HepG2 (cell line): Measurements from ENCODE around the gene ADCY7. TPM values are rescaled to one million over a fixed set of nuclear protein-coding genes. Genes with fewer than 3 reads are reported as not detected.
A peak's percentile ranks its signal among the peaks of the same experiment; 100 is the strongest.

Experiments used
- AKAP8 ChIP-seq: sonication (generic); formaldehyde crosslinking; IDR thresholded peaks from 2 replicates; pipeline ENCODE4 v1.5.1; 2020; ENCODE audit warnings: mild to moderate bottlenecking, missing genetic modification reagents
- ATAD3A ChIP-seq: sonication (generic); formaldehyde crosslinking; IDR thresholded peaks from 2 replicates; pipeline ENCODE4 v1.4.0; 2020; ENCODE audit warnings: missing genetic modification reagents
- DR1 ChIP-seq: sonication (generic); formaldehyde crosslinking; IDR thresholded peaks from 2 replicates; pipeline ENCODE4 v1.8.0; 2021; ENCODE audit warnings: mild to moderate bottlenecking, missing genetic modification reagents, inconsistent platforms
- ESRRA ChIP-seq: sonication (generic); formaldehyde crosslinking; IDR thresholded peaks from 2 replicates; pipeline ENCODE4 v1.5.1; 2020; ENCODE audit warnings: mild to moderate bottlenecking, low read depth, missing genetic modification reagents
- GATAD1 ChIP-seq: IDR thresholded peaks from 2 replicates; pipeline ENCODE4 v1.6.1; 2016; ENCODE audit warnings: missing genetic modification reagents, missing compliant biosample characterization
- JUN ChIP-seq: sonication (generic); formaldehyde crosslinking; IDR thresholded peaks from 2 replicates; pipeline ENCODE4 v1.4.0; 2020; ENCODE audit warnings: mild to moderate bottlenecking, missing genetic modification reagents
- KDM5B ChIP-seq: sonication (generic); formaldehyde crosslinking; IDR thresholded peaks from 2 replicates; pipeline ENCODE4 v1.4.0; 2020; ENCODE audit warnings: missing genetic modification reagents, mild to moderate bottlenecking, borderline replicate concordance
- MTA1 ChIP-seq: sonication (generic); formaldehyde crosslinking; IDR thresholded peaks from 2 replicates; pipeline ENCODE4 v1.4.0; 2020; ENCODE audit warnings: missing genetic modification reagents, mild to moderate bottlenecking, borderline replicate concordance
- PAWR ChIP-seq: sonication (generic); formaldehyde crosslinking; IDR thresholded peaks from 2 replicates; pipeline ENCODE4 v1.4.0; 2020; ENCODE audit warnings: missing genetic modification reagents, mild to moderate bottlenecking, borderline replicate concordance
- SMARCC2 ChIP-seq: fragments of 450-650 bp; IDR thresholded peaks from 2 replicates; pipeline ENCODE4 v1.6.1; 2017; ENCODE audit warnings: antibody characterized with exemption, mild to moderate bottlenecking
- ZBTB7A ChIP-seq: sonication (generic); formaldehyde crosslinking; IDR thresholded peaks from 2 replicates; pipeline ENCODE4 v1.8.0; 2022; ENCODE audit warnings: mild to moderate bottlenecking, missing genetic modification reagents
- ZNF234 ChIP-seq: sonication (generic); formaldehyde crosslinking; conservative IDR thresholded peaks from 2 replicates; pipeline ENCODE4 v1.5.1; 2020; ENCODE audit warnings: mild to moderate bottlenecking, missing genetic modification reagents
- ZNF367 ChIP-seq: sonication (generic); formaldehyde crosslinking; IDR thresholded peaks from 2 replicates; pipeline ENCODE4 v1.4.0; 2020; ENCODE audit warnings: missing genetic modification reagents, borderline replicate concordance
- ZNF468 ChIP-seq: sonication (generic); formaldehyde crosslinking; IDR thresholded peaks from 2 replicates; pipeline ENCODE4 v1.8.0; 2022; ENCODE audit warnings: mild to moderate bottlenecking, moderate library complexity, missing genetic modification reagents
- ZNF567 ChIP-seq: sonication (generic); formaldehyde crosslinking; IDR thresholded peaks from 2 replicates; pipeline ENCODE4 v1.8.1; 2023; ENCODE audit warnings: mild to moderate bottlenecking, missing genetic modification reagents, borderline replicate concordance
- ZNF615 ChIP-seq: sonication (generic); formaldehyde crosslinking; IDR thresholded peaks from 2 replicates; pipeline ENCODE4 v1.5.0; 2020; ENCODE audit warnings: mild to moderate bottlenecking, missing genetic modification reagents, borderline replicate concordance
- polyA plus RNA-seq, 8 experiments: library from polyadenylated mRNA; depleted of rRNA in 3 of 8; stranded (reverse) in 7 of 8; unstranded in 1 of 8; fragments of >200 nt; fragmentation: Illumina TruSeq in 4 of 8; extraction: Trizol in 4 of 8; gene quantifications; 2 replicates each; pipeline versions ENCODE4 v1.2.1 to v1.2.3, GENCODE V29; 2011 to 2016; ENCODE audit warnings: low read depth in 4 of 8, missing spikeins in 1 of 8, mixed read lengths in 1 of 8; ENCODE audit not compliant: insufficient read depth in 1 of 8
- total RNA-seq, 5 experiments: library from RNA; depleted of rRNA; stranded (reverse); fragments of >200 nt; fragmentation: Illumina TruSeq; extraction: Trizol; gene quantifications; 2 replicates each; pipeline ENCODE4 v1.2.3, GENCODE V29; 2016; ENCODE audit warnings: low read depth in 1 of 5
- TF ChIP-seq, protein P1 (sequence below): sonication (generic); formaldehyde crosslinking; IDR thresholded peaks from 2 replicates; pipeline ENCODE4 v1.4.0; 2020; ENCODE audit warnings: missing genetic modification reagents
- TF ChIP-seq, protein P2 (sequence below): sonication (generic); formaldehyde crosslinking; IDR thresholded peaks from 2 replicates; pipeline ENCODE4 v1.4.0; 2020; ENCODE audit warnings: missing genetic modification reagents, borderline replicate concordance
- TF ChIP-seq, protein P3 (sequence below): conservative IDR thresholded peaks from 2 replicates; pipeline ENCODE4 v1.6.1; 2018; ENCODE audit warnings: missing genetic modification reagents
- TF ChIP-seq, protein P4 (sequence below): sonication (generic); formaldehyde crosslinking; IDR thresholded peaks from 2 replicates; pipeline ENCODE4; 2020; ENCODE audit warnings: missing genetic modification reagents, mild to moderate bottlenecking, borderline replicate concordance

Gene ADCY7
- total and polyA plus RNA-seq, 2 of the 13 experiments (the other 11 are each of a cell fraction or from before 2014, with no cell fraction given), result 2.2 to 4.3 TPM

DNA sequence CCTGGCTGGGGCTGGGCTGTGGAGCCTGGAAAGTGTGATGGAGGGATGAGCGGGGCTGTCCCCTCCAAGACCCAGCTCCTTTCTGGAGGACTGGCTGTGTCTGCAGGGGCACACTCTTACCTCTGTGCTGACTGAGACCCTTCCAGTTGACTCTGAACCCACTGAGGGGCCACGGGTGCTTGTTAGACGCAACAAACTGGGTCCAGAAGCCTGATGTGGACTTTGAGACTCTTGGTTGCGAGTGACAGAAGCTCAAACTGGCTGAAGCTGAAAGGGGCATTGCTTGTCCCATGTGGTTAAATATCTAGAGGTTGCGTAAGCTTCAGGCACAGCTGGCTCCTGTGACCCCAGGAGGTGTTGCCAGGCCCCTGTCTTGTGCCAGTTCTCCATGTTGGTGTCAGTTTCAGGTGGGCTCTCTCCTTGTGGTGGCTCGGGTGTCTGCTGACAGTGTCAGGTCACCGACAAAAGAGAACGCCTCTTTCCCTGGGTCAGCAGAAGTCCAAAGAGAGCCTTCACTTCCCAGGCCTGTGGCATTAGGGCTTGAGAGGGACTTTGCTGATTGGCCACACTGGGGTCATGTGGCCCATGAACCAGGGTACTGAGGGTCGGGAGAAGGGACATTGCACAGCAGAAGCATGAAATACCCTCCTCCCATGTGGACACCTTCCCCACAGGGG lies 16.7 kb downstream of the ADCY7 start (continued):
- TF ChIP-seq ZNF234 (CRISPR knock-in tag) (no peak), DR1 (CRISPR knock-in tag) (no peak), MTA1 (CRISPR knock-in tag) (peak; percentile 77; the same call in 1 of the 2 replicates), ZNF468 (CRISPR knock-in tag) (no peak), ZNF367 (CRISPR knock-in tag) (no peak), AKAP8 (CRISPR knock-in tag) (0 out of 2 replicates have a peak, but pooled peaks have one; percentile 43), GATAD1 (CRISPR knock-in tag) (no peak), ZNF615 (CRISPR knock-in tag) (no peak), SMARCC2 (no peak), ESRRA (CRISPR knock-in tag) (peak; percentile 68; the same call in 1 of the 2 replicates), ATAD3A (CRISPR knock-in tag) (no peak), ZNF567 (CRISPR knock-in tag) (no peak), JUN (CRISPR knock-in tag) (no peak), KDM5B (CRISPR knock-in tag) (no peak), PAWR (no peak), ZBTB7A (CRISPR knock-in tag) (peak; percentile 91)
- TF ChIP-seq, protein P1, sequence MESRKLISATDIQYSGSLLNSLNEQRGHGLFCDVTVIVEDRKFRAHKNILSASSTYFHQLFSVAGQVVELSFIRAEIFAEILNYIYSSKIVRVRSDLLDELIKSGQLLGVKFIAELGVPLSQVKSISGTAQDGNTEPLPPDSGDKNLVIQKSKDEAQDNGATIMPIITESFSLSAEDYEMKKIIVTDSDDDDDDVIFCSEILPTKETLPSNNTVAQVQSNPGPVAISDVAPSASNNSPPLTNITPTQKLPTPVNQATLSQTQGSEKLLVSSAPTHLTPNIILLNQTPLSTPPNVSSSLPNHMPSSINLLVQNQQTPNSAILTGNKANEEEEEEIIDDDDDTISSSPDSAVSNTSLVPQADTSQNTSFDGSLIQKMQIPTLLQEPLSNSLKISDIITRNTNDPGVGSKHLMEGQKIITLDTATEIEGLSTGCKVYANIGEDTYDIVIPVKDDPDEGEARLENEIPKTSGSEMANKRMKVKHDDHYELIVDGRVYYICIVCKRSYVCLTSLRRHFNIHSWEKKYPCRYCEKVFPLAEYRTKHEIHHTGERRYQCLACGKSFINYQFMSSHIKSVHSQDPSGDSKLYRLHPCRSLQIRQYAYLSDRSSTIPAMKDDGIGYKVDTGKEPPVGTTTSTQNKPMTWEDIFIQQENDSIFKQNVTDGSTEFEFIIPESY (CRISPR knock-in tag), result no peak
- TF ChIP-seq, protein P2, sequence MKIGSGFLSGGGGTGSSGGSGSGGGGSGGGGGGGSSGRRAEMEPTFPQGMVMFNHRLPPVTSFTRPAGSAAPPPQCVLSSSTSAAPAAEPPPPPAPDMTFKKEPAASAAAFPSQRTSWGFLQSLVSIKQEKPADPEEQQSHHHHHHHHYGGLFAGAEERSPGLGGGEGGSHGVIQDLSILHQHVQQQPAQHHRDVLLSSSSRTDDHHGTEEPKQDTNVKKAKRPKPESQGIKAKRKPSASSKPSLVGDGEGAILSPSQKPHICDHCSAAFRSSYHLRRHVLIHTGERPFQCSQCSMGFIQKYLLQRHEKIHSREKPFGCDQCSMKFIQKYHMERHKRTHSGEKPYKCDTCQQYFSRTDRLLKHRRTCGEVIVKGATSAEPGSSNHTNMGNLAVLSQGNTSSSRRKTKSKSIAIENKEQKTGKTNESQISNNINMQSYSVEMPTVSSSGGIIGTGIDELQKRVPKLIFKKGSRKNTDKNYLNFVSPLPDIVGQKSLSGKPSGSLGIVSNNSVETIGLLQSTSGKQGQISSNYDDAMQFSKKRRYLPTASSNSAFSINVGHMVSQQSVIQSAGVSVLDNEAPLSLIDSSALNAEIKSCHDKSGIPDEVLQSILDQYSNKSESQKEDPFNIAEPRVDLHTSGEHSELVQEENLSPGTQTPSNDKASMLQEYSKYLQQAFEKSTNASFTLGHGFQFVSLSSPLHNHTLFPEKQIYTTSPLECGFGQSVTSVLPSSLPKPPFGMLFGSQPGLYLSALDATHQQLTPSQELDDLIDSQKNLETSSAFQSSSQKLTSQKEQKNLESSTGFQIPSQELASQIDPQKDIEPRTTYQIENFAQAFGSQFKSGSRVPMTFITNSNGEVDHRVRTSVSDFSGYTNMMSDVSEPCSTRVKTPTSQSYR (CRISPR knock-in tag), result no peak
- TF ChIP-seq, protein P3, sequence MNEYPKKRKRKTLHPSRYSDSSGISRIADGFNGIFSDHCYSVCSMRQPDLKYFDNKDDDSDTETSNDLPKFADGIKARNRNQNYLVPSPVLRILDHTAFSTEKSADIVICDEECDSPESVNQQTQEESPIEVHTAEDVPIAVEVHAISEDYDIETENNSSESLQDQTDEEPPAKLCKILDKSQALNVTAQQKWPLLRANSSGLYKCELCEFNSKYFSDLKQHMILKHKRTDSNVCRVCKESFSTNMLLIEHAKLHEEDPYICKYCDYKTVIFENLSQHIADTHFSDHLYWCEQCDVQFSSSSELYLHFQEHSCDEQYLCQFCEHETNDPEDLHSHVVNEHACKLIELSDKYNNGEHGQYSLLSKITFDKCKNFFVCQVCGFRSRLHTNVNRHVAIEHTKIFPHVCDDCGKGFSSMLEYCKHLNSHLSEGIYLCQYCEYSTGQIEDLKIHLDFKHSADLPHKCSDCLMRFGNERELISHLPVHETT (CRISPR knock-in tag), result no peak
- TF ChIP-seq, protein P4, sequence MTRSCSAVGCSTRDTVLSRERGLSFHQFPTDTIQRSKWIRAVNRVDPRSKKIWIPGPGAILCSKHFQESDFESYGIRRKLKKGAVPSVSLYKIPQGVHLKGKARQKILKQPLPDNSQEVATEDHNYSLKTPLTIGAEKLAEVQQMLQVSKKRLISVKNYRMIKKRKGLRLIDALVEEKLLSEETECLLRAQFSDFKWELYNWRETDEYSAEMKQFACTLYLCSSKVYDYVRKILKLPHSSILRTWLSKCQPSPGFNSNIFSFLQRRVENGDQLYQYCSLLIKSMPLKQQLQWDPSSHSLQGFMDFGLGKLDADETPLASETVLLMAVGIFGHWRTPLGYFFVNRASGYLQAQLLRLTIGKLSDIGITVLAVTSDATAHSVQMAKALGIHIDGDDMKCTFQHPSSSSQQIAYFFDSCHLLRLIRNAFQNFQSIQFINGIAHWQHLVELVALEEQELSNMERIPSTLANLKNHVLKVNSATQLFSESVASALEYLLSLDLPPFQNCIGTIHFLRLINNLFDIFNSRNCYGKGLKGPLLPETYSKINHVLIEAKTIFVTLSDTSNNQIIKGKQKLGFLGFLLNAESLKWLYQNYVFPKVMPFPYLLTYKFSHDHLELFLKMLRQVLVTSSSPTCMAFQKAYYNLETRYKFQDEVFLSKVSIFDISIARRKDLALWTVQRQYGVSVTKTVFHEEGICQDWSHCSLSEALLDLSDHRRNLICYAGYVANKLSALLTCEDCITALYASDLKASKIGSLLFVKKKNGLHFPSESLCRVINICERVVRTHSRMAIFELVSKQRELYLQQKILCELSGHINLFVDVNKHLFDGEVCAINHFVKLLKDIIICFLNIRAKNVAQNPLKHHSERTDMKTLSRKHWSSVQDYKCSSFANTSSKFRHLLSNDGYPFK (CRISPR knock-in tag), result peak; percentile 49; the same call in 1 of the 2 replicates
